Trophoblast cell (in vitro differentiated cells and primary cell): ENCODE results near the gene PTPN22.
A peak's percentile ranks its signal among the peaks of the same experiment; 100 is the strongest.

Source experiments
- DNase-seq, 2 donors: peaks; one replicate each; pipeline ENCODE4 v3.0.0-alpha.2; 2016
- H2AFZ ChIP-seq: 2 replicates; pipeline ENCODE4 v1.6.1; 2013; ENCODE audit warnings: low read length, moderate library complexity, mild to moderate bottlenecking; ENCODE audit not compliant: insufficient read depth, poor library complexity
- H2AK5ac ChIP-seq: 2 replicates; pipeline ENCODE4 v1.6.1; 2013; ENCODE audit warnings: mild to moderate bottlenecking, low read length
- H2BK120ac ChIP-seq: 2 replicates; pipeline ENCODE4 v1.6.1; 2013; ENCODE audit warnings: low read length, mild to moderate bottlenecking, moderate library complexity; ENCODE audit not compliant: insufficient read depth, poor library complexity
- H2BK12ac ChIP-seq: 2 replicates; pipeline ENCODE4 v1.6.1; 2013; ENCODE audit warnings: mild to moderate bottlenecking, low read length, moderate library complexity
- H2BK5ac ChIP-seq: 2 replicates; pipeline ENCODE4 v1.6.1; 2013; ENCODE audit warnings: low read length, low read depth, moderate library complexity, mild to moderate bottlenecking; ENCODE audit not compliant: poor library complexity
- H3K14ac ChIP-seq: 2 replicates; pipeline ENCODE4 v1.6.1; 2013; ENCODE audit warnings: mild to moderate bottlenecking, low read length
- H3K18ac ChIP-seq: 2 replicates; pipeline ENCODE4 v1.6.1; 2013; ENCODE audit warnings: mild to moderate bottlenecking, low read length
- H3K23ac ChIP-seq: 2 replicates; pipeline ENCODE4 v1.6.1; 2013; ENCODE audit warnings: low read length
- H3K27ac ChIP-seq: 2 replicates; pipeline ENCODE4 v1.5.1; 2013; ENCODE audit warnings: low read depth, mild to moderate bottlenecking, inconsistent platforms, low read length, moderate library complexity
- H3K27me3 ChIP-seq: 2 replicates; pipeline ENCODE4 v1.6.1; 2013; ENCODE audit warnings: inconsistent platforms, mild to moderate bottlenecking, low read length, moderate library complexity; ENCODE audit not compliant: insufficient read depth
- H3K36me3 ChIP-seq, 2 experiments: 1 replicate in 1 of 2; 2 replicates in 1 of 2; pipeline ENCODE4 v1.6.1; 2013; ENCODE audit warnings: low read length in 2 of 2, mild to moderate bottlenecking in 2 of 2, moderate library complexity in 1 of 2; ENCODE audit not compliant: insufficient read depth in 2 of 2, control insufficient read depth in 1 of 2
- H3K4ac ChIP-seq: 2 replicates; pipeline ENCODE4 v1.6.1; 2013; ENCODE audit warnings: low read depth, mild to moderate bottlenecking, low read length, moderate library complexity
- H3K4me1 ChIP-seq, 2 experiments: 1 replicate in 1 of 2; 2 replicates in 1 of 2; pipeline ENCODE4 v1.6.1; 2013; ENCODE audit warnings: low read length in 2 of 2, mild to moderate bottlenecking in 2 of 2, moderate library complexity in 1 of 2; ENCODE audit not compliant: insufficient read depth in 2 of 2, control insufficient read depth in 1 of 2
- H3K4me2 ChIP-seq: 2 replicates; pipeline ENCODE4 v1.6.1; 2013; ENCODE audit warnings: inconsistent platforms, mild to moderate bottlenecking, low read length, moderate library complexity
- H3K4me3 ChIP-seq: 2 replicates; pipeline ENCODE4 v1.5.1; 2013; ENCODE audit warnings: mild to moderate bottlenecking, low read depth, low read length, inconsistent platforms
- H3K79me1 ChIP-seq: one replicate; pipeline ENCODE4 v1.6.1; 2013; ENCODE audit warnings: low read length
- H3K79me2 ChIP-seq: 2 replicates; pipeline ENCODE4 v1.6.1; 2013; ENCODE audit warnings: low read length, mild to moderate bottlenecking; ENCODE audit not compliant: control insufficient read depth, insufficient read depth, poor library complexity
- H3K9ac ChIP-seq: 2 replicates; pipeline ENCODE4 v1.6.1; 2013; ENCODE audit warnings: mild to moderate bottlenecking, low read length
- H3K9me3 ChIP-seq: 2 replicates; pipeline ENCODE4 v1.6.1; 2013; ENCODE audit warnings: low read depth, mild to moderate bottlenecking, control low read depth, inconsistent platforms, low read length; ENCODE audit not compliant: insufficient read depth
- H4K12ac ChIP-seq: 2 replicates; pipeline ENCODE4 v1.6.1; 2013; ENCODE audit warnings: low read depth, mild to moderate bottlenecking, low read length, moderate library complexity
- H4K8ac ChIP-seq: 2 replicates; pipeline ENCODE4 v1.6.1; 2013; ENCODE audit warnings: low read depth, mild to moderate bottlenecking, low read length, moderate library complexity
- H4K91ac ChIP-seq: one replicate; pipeline ENCODE4 v1.6.1; 2013; ENCODE audit warnings: low read depth, mild to moderate bottlenecking, low read length, moderate library complexity
- WGBS: extraction: QIAGEN DNeasy Blood & Tissue Kit; methylation state at CpG from one replicate; pipeline ENCODE4 v1.1.7; 2013; ENCODE audit warnings: missing lambda C conversion rate; ENCODE audit not compliant: insufficient read length, insufficient coverage; ENCODE audit errors: extremely low coverage; 5-methylcytosine and 5-hydroxymethylcytosine counted together

Gene PTPN22

GRCh38 chr1:113913887-113914664 lies 42.6 kb upstream of the PTPN22 start:
- Histone ChIP-seq H2BK5ac (no peak overlapping the region), H3K27ac (no peak overlapping the region), H2AK5ac (no peak overlapping the region), H3K9me3 (no peaks in the 10 kb centered on the region), H3K4me3 (no peak overlapping the region), H4K8ac (no peak overlapping the region), H4K12ac (no peak overlapping the region), H3K9ac (no peak overlapping the region), H2AFZ (no peak overlapping the region), H3K36me3 (peaks cover 9 to 19% of the 10 kb centered on the region in 2 experiments), H3K27me3 (no peaks in the 10 kb centered on the region), H3K18ac (no peak overlapping the region), H3K4me1 (no peaks in the 10 kb centered on the region), H3K79me1 (no peaks in the 10 kb centered on the region), H2BK120ac (no peak overlapping the region), H4K91ac (no peak overlapping the region), H3K23ac (no peak overlapping the region), H3K4me2 (no peak overlapping the region), H3K79me2 (no peaks in the 10 kb centered on the region), H2BK12ac (no peak overlapping the region), H3K4ac (no peak overlapping the region), H3K14ac (no peak overlapping the region)
- WGBS, result no CpG with 5 or more reads among the region's 5 CpGs
- no peak for DNase-seq

GRCh38 chr1:113913312-113913668 lies 41.8 kb upstream of the PTPN22 start:
- no CpG with 5 or more reads among the region's 3 CpGs for WGBS

GRCh38 chr1:113912594-113913311 lies 41.2 kb upstream of the PTPN22 start:
- Histone ChIP-seq H3K23ac (no peak overlapping the region), H3K4me1 (no peaks in the 10 kb centered on the region), H3K18ac (no peak overlapping the region), H4K91ac (no peak overlapping the region), H3K4me2 (no peak overlapping the region), H3K4ac (no peak overlapping the region), H3K14ac (no peak overlapping the region), H3K27me3 (no peaks in the 10 kb centered on the region), H2AK5ac (no peak overlapping the region), H3K4me3 (no peak overlapping the region), H4K12ac (no peak overlapping the region), H2BK5ac (no peak overlapping the region), H3K9me3 (no peaks in the 10 kb centered on the region), H4K8ac (no peak overlapping the region), H3K79me2 (no peaks in the 10 kb centered on the region), H3K36me3 (peaks cover 12 to 27% of the 10 kb centered on the region in 2 experiments), H2BK120ac (no peak overlapping the region), H2AFZ (no peak overlapping the region), H3K9ac (no peak overlapping the region), H2BK12ac (no peak overlapping the region), H3K79me1 (no peaks in the 10 kb centered on the region), H3K27ac (no peak overlapping the region)
- WGBS, result no CpG with 5 or more reads among the region's 6 CpGs
- no peak for DNase-seq

More at GRCh38 chr1:113913312-113913668, 41.8 kb upstream of the PTPN22 start:
- no peak overlapping the region for H2AFZ ChIP-seq
- peaks cover 11 to 22% of the 10 kb centered on the region in 2 experiments for H3K36me3 ChIP-seq
- no peaks in the 10 kb centered on the region for H3K9me3 ChIP-seq
- no peaks in the 10 kb centered on the region for H3K79me1 ChIP-seq
- no peak overlapping the region for H4K91ac ChIP-seq
- no peak overlapping the region for H2BK120ac ChIP-seq
- no peak overlapping the region for H3K4me3 ChIP-seq
- H3K79me2 ChIP-seq, result no peaks in the 10 kb centered on the region
- no peak overlapping the region for H3K23ac ChIP-seq
- DNase-seq, result no peak
- H3K27me3 ChIP-seq, result no peaks in the 10 kb centered on the region
- H3K18ac ChIP-seq, result no peak overlapping the region
- no peak overlapping the region for H2BK5ac ChIP-seq
- no peak overlapping the region for H2BK12ac ChIP-seq
- no peaks in the 10 kb centered on the region for H3K4me1 ChIP-seq
- no peak overlapping the region for H3K27ac ChIP-seq
- no peak overlapping the region for H3K4ac ChIP-seq
- no peak overlapping the region for H4K12ac ChIP-seq
- no peak overlapping the region for H4K8ac ChIP-seq
- no peak overlapping the region for H2AK5ac ChIP-seq
- no peak overlapping the region for H3K9ac ChIP-seq
- H3K4me2 ChIP-seq, result no peak overlapping the region
- H3K14ac ChIP-seq, result no peak overlapping the region

- Histone ChIP-seq H3K4me3 (peak overlapping the region; percentile 88), H4K12ac (peak overlapping the region; percentile 39), H2BK120ac (peak overlapping the region; percentile 35), H3K14ac (peak overlapping the region; percentile 82), H3K4me2 (peak overlapping the region; percentile 87), H2BK5ac (peak overlapping the region; percentile 55), H3K79me2 (peaks cover 7% of the 10 kb centered on the region), H3K4ac (peak overlapping the region; percentile 22), H2AFZ (peak overlapping the region; percentile 77), H3K27ac (peak overlapping the region; percentile 72), H2AK5ac (no peak overlapping the region), H3K9ac (peak overlapping the region; percentile 90), H3K79me1 (peaks cover 6% of the 10 kb centered on the region), H3K23ac (no peak overlapping the region), H3K18ac (peak overlapping the region; percentile 39), H4K8ac (peak overlapping the region; percentile 81), H2BK12ac (no peak overlapping the region), H4K91ac (peak overlapping the region; percentile 30), H3K4me1 (peaks cover 2% of the 10 kb centered on the region in 2 experiments), H3K9me3 (no peaks in the 10 kb centered on the region), H3K36me3 (peaks cover 3 to 14% of the 10 kb centered on the region in 2 experiments), H3K27me3 (no peaks in the 10 kb centered on the region)
- WGBS, result no CpG with 5 or more reads among the region's 17 CpGs
- DNase-seq, result peak; percentile 7 to 33
Observed at GRCh38 chr1:113905435-113905861, 33.9 kb upstream of the PTPN22 start.
